Stimulated activated naive B cell treated with anti-CD40 and anti-IgM and Interleukin-4, amounts not matched to agents 10 μg/mL and 1 μg/mL and 100 μg/mL, for 72 hours (primary cell): ENCODE results near the gene KIAA1671.

ENCODE experiments used
- ATAC-seq, 2 donors: fragments of 150-1000 bp; cut with Tn5 transposase; replicated peaks; 2 replicates each; pipeline ENCODE4 v1.10.0; 2021; ENCODE audit warnings: moderate library complexity in 1 of 2
- DNase-seq: peaks from one replicate; pipeline ENCODE4 v3.0.0; 2021
- H3K27ac Mint-ChIP-seq: one replicate; pipeline ENCODE4 v1.8.0; 2022; ENCODE audit warnings: mild to moderate bottlenecking, mixed read lengths
- H3K27me3 Mint-ChIP-seq, 2 donors: one replicate each; pipeline ENCODE4 v1.8.0; 2022; ENCODE audit warnings: mixed read lengths in 2 of 2
- H3K36me3 Mint-ChIP-seq, 2 donors: one replicate each; pipeline ENCODE4 v1.8.0; 2022; ENCODE audit warnings: mixed read lengths in 2 of 2, mild to moderate bottlenecking in 1 of 2
- H3K4me1 Mint-ChIP-seq, 2 donors: one replicate each; pipeline ENCODE4 v1.8.0; 2022; ENCODE audit warnings: mixed read lengths in 2 of 2, mild to moderate bottlenecking in 1 of 2
- H3K4me3 Mint-ChIP-seq, 2 donors: one replicate each; pipeline ENCODE4 v1.8.0; 2022; ENCODE audit warnings: mild to moderate bottlenecking in 2 of 2, mixed read lengths in 2 of 2, moderate library complexity in 1 of 2
- H3K9me3 Mint-ChIP-seq, 2 donors: one replicate each; pipeline ENCODE4 v1.8.0; 2022; ENCODE audit warnings: mixed read lengths in 2 of 2, mild to moderate bottlenecking in 1 of 2

The KIAA1671 gene

GRCh38 chr22:25146906-25147641 lies 194.6 kb downstream of the KIAA1671 start:
- DNase-seq (no peak), ATAC-seq (no peak)
- Mint-ChIP-seq H3K27ac (no peak overlapping the region), H3K4me3 (no peak overlapping the region), H3K9me3 (no peaks in the 10 kb centered on the region), H3K27me3 (peaks cover 6 to 13% of the 10 kb centered on the region in 2 donors), H3K4me1 (no peaks in the 10 kb centered on the region), H3K36me3 (no peaks in the 10 kb centered on the region)

GRCh38 chr22:25147642-25147928 lies 195.1 kb downstream of the KIAA1671 start:
- Mint-ChIP-seq H3K27me3 (peaks cover 6 to 13% of the 10 kb centered on the region in 2 donors), H3K9me3 (no peaks in the 10 kb centered on the region), H3K27ac (no peak overlapping the region), H3K36me3 (no peaks in the 10 kb centered on the region), H3K4me3 (no peak overlapping the region), H3K4me1 (no peaks in the 10 kb centered on the region)
- no peak for ATAC-seq
- no peak for DNase-seq

GRCh38 chr22:25148149-25148691 lies 195.7 kb downstream of the KIAA1671 start:
- DNase-seq: no peak
- Mint-ChIP-seq H3K36me3 (no peaks in the 10 kb centered on the region), H3K9me3 (no peaks in the 10 kb centered on the region), H3K27ac (no peak overlapping the region), H3K4me1 (no peaks in the 10 kb centered on the region), H3K27me3 (peaks cover 6 to 13% of the 10 kb centered on the region in 2 donors), H3K4me3 (no peak overlapping the region)
- ATAC-seq: no peak

- DNase-seq (no peak), ATAC-seq (no peak)
- H3K4me3 Mint-ChIP-seq: no peak overlapping the region
- no peaks in the 10 kb centered on the region for H3K36me3 Mint-ChIP-seq
- H3K9me3 Mint-ChIP-seq: no peaks in the 10 kb centered on the region
- no peak overlapping the region for H3K27ac Mint-ChIP-seq
- H3K4me1 Mint-ChIP-seq: no peaks in the 10 kb centered on the region
- H3K27me3 Mint-ChIP-seq: peaks cover 6 to 13% of the 10 kb centered on the region in 2 donors
Observed at GRCh38 chr22:25149014-25149413, 196.5 kb downstream of the KIAA1671 start.

- no peak overlapping the region for H3K27ac Mint-ChIP-seq
- H3K36me3 Mint-ChIP-seq: no peaks in the 10 kb centered on the region
- H3K4me3 Mint-ChIP-seq: no peak overlapping the region
- H3K4me1 Mint-ChIP-seq: no peaks in the 10 kb centered on the region
- no peak for ATAC-seq
- peaks cover 6 to 9% of the 10 kb centered on the region in 2 donors for H3K27me3 Mint-ChIP-seq
- H3K9me3 Mint-ChIP-seq: no peaks in the 10 kb centered on the region
- DNase-seq: no peak
Observed at GRCh38 chr22:25153961-25154666, 201.6 kb downstream of the KIAA1671 start.

- H3K9me3 Mint-ChIP-seq: no peaks in the 10 kb centered on the region
- peaks cover 3 to 4% of the 10 kb centered on the region in 2 donors for H3K27me3 Mint-ChIP-seq
- no peak overlapping the region for H3K4me3 Mint-ChIP-seq
- no peak overlapping the region for H3K27ac Mint-ChIP-seq
- H3K36me3 Mint-ChIP-seq: no peaks in the 10 kb centered on the region
- DNase-seq (no peak), ATAC-seq (no peak)
- no peaks in the 10 kb centered on the region for H3K4me1 Mint-ChIP-seq
Observed at GRCh38 chr22:25154667-25154999, 202.1 kb downstream of the KIAA1671 start.

GRCh38 chr22:25156736-25157135 lies 204.2 kb downstream of the KIAA1671 start:
- Mint-ChIP-seq H3K4me1 (no peaks in the 10 kb centered on the region), H3K27ac (no peak overlapping the region), H3K4me3 (no peak overlapping the region), H3K9me3 (no peaks in the 10 kb centered on the region), H3K36me3 (no peaks in the 10 kb centered on the region), H3K27me3 (peaks cover 9 to 15% of the 10 kb centered on the region in 2 donors)
- no peak for ATAC-seq
- no peak for DNase-seq

- Mint-ChIP-seq H3K36me3 (no peaks in the 10 kb centered on the region), H3K27ac (no peak overlapping the region), H3K4me3 (no peak overlapping the region), H3K9me3 (no peaks in the 10 kb centered on the region), H3K4me1 (no peaks in the 10 kb centered on the region), H3K27me3 (peaks cover 9 to 15% of the 10 kb centered on the region in 2 donors)
- ATAC-seq (no peak), DNase-seq (no peak)
Observed at GRCh38 chr22:25159028-25159427, 206.5 kb downstream of the KIAA1671 start.

GRCh38 chr22:25160120-25160996 lies 207.8 kb downstream of the KIAA1671 start:
- ATAC-seq: no peak
- Mint-ChIP-seq H3K4me1 (no peaks in the 10 kb centered on the region), H3K9me3 (no peaks in the 10 kb centered on the region), H3K4me3 (no peak overlapping the region), H3K27ac (no peak overlapping the region), H3K36me3 (no peaks in the 10 kb centered on the region), H3K27me3 (peaks cover 10 to 15% of the 10 kb centered on the region in 2 donors)
- DNase-seq: no peak

- peak; percentile 33 to 65 for ATAC-seq
- peaks cover 17 to 21% of the 10 kb centered on the region in 2 donors for H3K27me3 Mint-ChIP-seq
- no peak overlapping the region for H3K4me3 Mint-ChIP-seq
- H3K4me1 Mint-ChIP-seq: no peaks in the 10 kb centered on the region
- H3K9me3 Mint-ChIP-seq: no peaks in the 10 kb centered on the region
- H3K36me3 Mint-ChIP-seq: no peaks in the 10 kb centered on the region
- DNase-seq: no peak
- no peak overlapping the region for H3K27ac Mint-ChIP-seq
Observed at GRCh38 chr22:25161017-25161915, 208.8 kb downstream of the KIAA1671 start.

GRCh38 chr22:25161916-25162530 lies 209.5 kb downstream of the KIAA1671 start:
- H3K27me3 Mint-ChIP-seq: peaks cover 17 to 21% of the 10 kb centered on the region in 2 donors
- H3K27ac Mint-ChIP-seq: no peak overlapping the region
- no peaks in the 10 kb centered on the region for H3K9me3 Mint-ChIP-seq
- no peak for DNase-seq
- no peaks in the 10 kb centered on the region for H3K36me3 Mint-ChIP-seq
- no peak for ATAC-seq
- no peaks in the 10 kb centered on the region for H3K4me1 Mint-ChIP-seq
- H3K4me3 Mint-ChIP-seq: no peak overlapping the region

GRCh38 chr22:25162561-25162960 lies 210.0 kb downstream of the KIAA1671 start:
- ATAC-seq (no peak), DNase-seq (no peak)
- Mint-ChIP-seq H3K4me3 (no peak overlapping the region), H3K36me3 (no peaks in the 10 kb centered on the region), H3K27me3 (peaks cover 17 to 21% of the 10 kb centered on the region in 2 donors), H3K9me3 (no peaks in the 10 kb centered on the region), H3K27ac (no peak overlapping the region), H3K4me1 (no peaks in the 10 kb centered on the region)

GRCh38 chr22:25165785-25166184 lies 213.3 kb downstream of the KIAA1671 start:
- H3K4me1 Mint-ChIP-seq: no peaks in the 10 kb centered on the region
- H3K27me3 Mint-ChIP-seq: peaks cover 18 to 21% of the 10 kb centered on the region in 2 donors
- no peaks in the 10 kb centered on the region for H3K36me3 Mint-ChIP-seq
- no peaks in the 10 kb centered on the region for H3K9me3 Mint-ChIP-seq
- DNase-seq (no peak), ATAC-seq (no peak)
- H3K27ac Mint-ChIP-seq: no peak overlapping the region
- no peak overlapping the region for H3K4me3 Mint-ChIP-seq
